GM04504 (cell line): ENCODE results near the gene SMOC2.

Source experiments
- DNase-seq: peaks from one replicate; pipeline ENCODE4 v3.0.0-alpha.2; 2012; ENCODE audit warnings: low read depth

SMOC2 gene, protein sequence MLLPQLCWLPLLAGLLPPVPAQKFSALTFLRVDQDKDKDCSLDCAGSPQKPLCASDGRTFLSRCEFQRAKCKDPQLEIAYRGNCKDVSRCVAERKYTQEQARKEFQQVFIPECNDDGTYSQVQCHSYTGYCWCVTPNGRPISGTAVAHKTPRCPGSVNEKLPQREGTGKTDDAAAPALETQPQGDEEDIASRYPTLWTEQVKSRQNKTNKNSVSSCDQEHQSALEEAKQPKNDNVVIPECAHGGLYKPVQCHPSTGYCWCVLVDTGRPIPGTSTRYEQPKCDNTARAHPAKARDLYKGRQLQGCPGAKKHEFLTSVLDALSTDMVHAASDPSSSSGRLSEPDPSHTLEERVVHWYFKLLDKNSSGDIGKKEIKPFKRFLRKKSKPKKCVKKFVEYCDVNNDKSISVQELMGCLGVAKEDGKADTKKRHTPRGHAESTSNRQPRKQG

DNA sequence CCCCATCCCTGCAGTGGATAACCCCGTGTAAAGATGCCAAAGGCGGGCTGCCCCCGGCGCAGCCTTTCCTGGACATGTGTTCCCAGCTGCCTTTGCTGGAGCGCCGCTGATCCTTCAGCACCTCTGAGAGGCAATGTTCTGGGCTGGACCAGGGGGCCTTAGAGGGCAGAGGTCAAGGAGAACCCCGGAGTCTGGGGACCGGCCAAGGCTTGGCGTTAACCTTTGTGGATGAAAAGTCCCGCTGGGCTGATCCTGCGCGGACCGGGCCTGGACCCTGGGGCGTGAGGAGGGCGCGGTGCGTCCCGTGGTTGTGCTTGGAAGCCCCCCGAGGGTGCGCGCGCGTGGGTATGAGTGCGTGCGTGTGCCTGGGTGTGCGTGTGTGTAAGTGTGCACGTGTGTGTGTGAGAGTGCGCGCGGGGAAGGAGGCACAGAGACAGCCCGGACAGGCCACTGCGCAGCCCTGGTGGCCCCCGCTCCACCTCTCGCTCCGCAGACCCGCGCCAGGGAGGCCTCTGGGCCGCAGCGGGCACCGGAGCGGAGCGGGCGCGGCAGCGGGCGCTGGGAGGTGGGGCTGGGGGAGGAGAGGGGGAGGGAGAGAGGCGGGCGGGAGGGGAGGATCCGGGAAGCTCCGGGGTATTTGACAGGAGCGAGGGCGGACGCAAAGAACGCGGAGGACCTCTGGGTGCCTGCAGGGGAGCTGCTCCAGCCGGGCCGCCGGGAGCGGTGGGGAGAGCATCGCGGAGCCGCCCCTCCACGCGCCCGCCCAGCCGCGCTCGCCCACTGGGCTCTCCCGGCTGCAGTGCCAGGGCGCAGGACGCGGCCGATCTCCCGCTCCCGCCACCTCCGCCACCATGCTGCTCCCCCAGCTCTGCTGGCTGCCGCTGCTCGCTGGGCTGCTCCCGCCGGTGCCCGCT is at the start of gene SMOC2:
TSS of gene SMOC2 (plus strand) at position 665 of the 914 bp plus-strand sequence. CDS start at position 852, 187 bp downstream.
- no peak for DNase-seq

DNA sequence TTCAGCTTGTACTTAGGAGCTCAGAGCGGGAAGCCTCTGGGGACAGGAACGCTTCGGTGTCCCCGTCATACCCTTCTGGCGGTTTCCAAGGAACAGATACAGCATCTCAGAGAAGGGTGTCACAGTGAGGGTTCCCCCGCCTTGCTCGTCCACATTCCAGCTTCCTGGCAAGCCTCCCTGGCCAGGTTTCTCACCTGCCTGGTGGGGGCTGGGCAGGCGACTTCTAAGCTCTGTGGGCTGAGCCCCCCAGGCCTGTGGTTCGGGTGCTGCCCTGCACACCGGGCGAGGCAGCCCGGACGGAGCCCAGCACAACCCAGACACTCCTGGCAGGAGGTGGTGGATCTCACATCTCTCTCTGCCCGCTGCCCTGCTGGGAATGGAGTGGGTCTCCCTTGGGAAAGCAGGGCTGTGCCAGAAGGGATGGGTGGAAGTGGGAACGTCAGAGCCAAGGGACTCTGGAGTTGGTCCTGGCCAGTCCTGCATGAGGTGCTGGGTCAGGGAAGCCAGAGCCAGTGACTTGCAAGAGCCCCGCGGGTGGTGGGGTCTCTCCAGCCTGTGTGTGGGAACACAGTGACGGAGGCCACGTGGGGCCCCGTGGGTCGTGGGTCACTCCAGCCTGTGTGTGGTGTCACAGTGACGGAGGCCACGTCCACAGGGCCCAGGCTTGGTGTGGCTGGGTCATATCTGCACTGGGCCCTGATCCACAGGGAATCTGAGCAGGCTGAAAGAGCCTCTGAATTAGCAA is 47.7 kb upstream of the SMOC2 start:
- DNase-seq: no peak

DNA sequence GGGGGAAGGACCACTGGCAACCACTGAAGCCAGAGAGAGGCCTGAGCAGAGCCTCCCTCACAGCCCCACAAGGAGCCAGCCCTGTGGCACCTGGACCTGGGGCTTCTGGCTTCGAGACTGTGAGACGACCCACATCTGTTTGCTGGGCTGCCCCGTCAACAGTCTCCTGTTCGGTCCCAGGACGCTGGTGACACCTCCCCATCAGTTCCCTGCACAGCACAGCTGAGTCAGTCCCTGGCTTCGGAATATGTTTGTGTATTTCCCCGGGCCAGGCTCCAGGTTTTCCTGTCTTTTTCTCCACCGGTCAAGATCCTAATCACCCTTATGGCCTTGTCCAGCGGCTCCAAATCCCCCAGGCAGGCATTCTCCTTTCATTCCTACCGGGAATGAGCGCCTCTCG is 46.4 kb upstream of the SMOC2 start:
- no peak for DNase-seq

DNA sequence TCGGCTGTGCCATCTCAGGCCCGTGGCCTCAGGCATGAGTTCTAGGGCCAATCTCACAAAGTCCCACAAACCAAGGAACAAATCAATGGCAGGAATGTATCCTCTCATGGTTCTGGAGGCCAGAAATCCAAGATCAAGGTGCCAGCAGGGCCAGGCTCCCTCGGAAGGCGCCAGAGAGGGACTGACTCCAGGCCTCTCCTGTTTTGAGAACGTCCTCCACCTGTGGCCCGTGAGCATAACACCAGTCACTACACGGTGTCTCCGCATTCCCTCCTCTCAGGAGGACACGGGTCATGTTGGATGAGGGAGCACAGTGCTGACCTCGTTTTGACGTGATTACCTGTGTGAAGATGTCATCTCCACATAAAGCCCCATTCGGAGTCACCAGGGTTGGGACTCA is 45.0 kb upstream of the SMOC2 start:
- no peak for DNase-seq

DNA sequence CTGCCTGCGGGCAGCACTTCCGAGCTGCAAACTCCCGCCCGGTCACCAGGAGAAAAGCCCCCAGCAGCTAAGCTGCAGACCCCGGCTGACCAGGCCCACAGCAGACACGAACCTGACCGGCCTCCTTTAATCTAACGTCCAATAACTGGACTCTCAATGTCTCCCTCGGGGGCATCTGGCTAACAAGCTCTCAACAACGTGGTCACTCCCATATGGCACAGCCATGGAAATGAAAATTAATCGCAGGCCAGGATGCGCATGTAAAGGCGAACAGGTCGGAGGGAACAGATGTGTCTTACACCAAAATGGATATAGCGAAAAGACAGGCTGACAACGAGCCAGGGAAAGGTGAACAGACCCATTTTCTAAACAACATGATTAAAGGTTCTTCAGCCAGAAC is 44.4 kb upstream of the SMOC2 start:
- no peak for DNase-seq

DNA sequence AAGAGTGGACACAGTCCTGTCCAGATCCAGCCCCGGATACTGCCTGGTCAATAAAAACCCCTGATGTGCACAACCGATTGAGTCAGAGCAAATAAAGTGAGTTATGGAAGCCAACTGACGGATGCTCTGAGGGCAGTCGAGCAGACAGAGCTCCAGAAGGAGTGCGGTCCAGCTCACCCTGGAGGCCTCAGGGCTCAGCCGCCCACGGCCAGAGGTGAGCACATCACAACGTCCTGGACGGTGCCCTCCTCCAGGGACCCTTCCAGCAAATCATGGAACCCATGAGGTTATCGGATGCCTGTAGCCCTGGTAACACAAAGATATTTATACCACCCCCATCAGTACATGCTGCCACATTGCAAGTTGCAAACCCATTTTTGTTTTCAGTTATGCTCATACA is 44.0 kb upstream of the SMOC2 start:
- DNase-seq: no peak

DNA sequence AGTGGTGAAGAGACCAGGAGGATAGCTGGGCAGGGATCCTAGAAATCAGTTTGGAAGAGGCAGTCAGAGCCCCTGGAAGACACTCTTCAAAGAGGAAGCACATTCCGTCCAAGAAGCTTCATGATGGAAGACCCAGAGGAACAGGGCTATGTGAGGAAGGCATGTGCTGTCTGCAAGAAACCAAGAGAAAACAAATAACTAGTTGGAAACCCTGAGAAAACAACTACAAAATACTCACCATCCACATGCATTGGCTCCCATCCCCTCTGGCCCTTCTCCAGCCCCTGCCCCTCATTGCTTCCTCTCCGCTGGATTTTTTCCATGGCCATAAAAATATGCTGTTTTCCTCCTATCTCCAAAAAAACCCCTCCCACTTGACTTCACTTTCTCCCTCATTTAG is 40.9 kb upstream of the SMOC2 start:
- no peak for DNase-seq

DNA sequence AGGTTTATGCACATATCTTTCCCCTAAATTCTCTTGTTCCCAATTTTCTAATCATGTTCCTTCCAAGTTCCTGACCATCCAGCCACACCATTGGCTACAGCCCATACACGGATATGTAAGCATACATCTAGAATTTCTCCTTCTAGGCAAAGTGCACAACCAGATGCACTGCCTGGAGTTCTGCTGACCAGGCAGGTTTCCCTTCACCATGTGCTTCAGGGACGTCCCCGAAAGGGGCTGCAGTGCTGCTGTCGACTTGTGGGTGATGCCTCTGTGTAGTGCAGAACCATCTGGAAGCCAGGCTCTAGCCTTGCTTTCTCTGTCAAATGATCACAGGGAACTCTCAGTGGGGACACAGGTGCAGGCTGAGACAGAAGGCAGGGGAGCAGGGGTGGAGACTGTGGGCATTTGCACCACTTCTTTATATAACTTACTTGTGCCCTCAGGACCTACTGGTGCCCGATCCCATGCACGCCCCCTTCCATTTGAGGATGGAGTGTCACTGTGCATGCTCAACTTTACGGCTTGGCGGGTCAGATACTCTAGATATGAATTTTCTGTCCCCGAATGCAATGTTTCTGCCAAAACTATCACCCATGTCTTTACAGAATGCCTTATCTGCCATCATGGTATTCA is 37.5 kb upstream of the SMOC2 start:
- DNase-seq: no peak

DNA sequence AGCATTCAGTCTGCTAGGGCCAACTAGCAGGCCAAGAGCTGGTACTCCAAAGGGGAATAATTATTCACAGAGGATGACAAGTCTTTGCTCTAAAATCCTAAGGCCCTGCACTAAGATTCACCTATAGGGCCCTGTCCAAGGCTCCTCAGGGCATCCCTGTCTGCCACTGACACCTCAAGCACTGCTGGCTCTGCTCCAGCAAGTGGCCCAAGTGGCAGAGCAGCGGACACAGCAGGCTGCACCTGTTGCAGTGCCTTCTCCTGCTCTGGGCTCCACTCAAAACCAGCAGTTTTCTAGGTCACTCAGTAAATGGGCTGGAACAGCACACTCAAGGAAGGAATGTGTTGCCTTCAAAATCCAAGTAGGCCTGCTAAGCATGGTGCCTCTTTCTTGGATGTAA is 36.4 kb upstream of the SMOC2 start:
- DNase-seq: no peak

DNA sequence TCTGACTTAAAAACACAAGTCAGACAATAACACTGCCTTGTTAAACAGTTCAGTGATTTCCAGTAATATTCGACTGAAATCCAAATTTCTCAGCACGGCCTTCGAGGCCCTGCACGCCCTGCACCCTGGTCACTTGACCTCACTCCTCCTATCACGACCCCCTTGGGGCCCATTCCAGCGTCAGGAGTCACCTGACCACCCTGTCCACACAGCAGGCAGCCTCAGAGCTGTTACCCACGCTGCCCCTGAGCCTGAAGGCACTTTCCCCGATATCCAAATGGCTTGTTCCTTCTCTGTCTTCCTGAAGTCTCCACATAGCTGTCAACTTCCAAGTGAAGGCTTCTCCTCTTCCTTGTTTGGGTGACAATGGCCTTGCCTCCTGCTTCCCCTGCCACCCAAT is 33.1 kb upstream of the SMOC2 start:
- DNase-seq: no peak

DNA sequence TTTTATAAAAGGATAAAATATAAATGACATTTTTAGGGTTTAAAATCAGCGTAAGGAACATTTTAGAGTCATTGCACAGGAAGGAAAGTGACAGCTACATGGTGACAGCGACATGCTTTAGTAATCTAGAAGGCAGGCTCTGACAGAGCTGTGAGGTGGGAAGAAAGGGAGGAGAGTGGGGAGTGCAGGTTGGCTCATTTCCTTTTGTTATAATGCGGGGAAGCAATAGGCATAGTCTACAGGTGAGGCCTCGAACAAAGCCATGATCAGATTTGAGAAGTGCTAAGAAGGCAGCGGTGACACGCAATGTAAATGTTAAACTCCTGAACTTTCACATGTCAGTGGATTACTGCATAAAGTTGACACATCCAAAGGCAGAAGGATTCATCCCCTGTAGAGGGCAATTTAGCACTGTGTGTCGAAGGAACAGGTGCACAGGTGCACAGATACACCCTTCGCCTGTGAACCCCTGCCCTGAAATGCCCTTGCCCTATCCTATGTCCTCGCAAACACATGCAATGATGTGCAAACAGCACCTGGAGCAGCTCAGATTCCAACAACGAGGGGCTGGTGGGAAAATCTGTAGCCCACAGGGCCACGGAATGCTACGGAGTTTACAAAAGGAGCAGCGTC is 32.4 kb upstream of the SMOC2 start:
- no peak for DNase-seq

DNA sequence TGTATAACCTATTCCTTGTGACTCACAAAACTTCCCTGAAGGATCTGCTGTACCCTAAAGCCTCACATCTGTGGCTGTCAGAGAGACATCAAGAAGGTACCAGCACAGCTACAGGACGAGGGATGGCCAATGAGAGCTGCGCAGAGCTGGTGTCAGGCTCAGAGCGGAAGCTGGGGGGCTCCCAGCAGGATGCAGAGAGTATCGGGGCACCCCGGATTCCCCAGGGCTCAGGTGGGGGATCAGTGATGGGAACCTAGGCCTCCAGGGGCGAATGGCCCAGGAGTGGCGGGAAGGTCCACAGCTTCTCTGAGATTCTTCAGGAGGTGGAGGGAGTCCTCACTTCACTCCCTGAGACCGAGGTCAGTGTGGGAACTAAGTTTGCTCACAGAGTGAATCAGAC is 30.9 kb upstream of the SMOC2 start:
- no peak for DNase-seq

DNA sequence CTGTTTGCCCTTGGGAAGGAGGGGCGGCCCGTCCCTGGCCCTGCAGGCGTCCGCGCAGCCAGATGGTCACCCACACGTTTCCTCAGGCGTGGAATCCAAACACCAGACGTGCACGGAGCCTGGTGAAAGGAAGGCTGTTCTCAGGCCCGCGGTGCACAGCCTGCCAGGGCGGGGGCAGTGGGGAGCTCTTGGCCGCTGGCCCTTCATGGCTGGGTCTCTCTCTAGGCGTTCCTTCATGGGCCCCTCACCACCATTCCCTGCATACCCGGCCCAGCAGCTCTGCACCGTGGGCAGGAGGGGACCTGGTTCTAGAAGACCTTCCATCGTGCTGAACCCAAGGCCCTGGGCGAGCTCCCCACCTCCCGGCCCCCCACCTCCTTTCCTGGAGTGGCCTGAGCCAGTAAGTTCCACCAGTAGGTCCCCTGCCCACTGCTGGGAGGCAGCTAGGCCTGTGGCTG is 30.4 kb upstream of the SMOC2 start:
- no peak for DNase-seq

DNA sequence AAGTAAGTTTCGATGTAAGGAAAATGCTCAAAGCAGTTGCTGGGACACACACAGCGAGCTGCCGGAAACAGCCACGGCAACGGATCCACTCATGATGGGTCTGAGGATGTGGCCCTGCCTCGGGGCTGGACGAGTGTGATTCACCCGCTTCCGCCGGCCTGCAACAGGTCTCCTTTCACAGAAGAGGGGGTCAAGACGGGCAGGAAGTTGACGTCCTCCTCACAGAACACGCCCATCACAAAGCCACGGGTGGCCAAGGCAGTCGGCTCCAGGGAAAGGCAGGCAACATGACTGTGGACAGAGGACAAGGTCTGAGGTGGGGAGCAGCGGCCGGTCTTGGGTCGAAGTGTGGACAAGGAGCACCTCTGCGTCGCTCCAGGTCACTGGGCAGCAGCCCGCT is 29.9 kb upstream of the SMOC2 start:
- DNase-seq: no peak

DNA sequence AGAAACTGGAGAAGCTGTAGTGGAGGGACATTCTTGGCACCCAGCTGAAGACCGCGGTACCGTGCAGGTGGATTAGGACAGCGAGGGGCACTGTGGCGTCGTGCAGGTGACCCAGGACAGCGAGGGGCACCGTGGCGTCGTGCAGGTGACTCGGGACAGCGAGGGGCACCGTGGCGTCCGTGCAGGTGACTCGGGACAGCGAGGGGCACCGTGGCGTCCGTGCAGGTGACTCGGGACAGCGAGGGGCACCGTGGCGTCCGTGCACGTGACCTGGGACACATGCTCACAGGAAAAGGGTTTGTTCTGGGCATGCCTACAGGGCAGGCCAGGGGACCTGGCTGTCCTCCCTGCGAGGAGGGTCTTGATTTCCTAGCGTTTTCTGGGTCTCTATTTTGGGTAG is 29.2 kb upstream of the SMOC2 start:
- no peak for DNase-seq

DNA sequence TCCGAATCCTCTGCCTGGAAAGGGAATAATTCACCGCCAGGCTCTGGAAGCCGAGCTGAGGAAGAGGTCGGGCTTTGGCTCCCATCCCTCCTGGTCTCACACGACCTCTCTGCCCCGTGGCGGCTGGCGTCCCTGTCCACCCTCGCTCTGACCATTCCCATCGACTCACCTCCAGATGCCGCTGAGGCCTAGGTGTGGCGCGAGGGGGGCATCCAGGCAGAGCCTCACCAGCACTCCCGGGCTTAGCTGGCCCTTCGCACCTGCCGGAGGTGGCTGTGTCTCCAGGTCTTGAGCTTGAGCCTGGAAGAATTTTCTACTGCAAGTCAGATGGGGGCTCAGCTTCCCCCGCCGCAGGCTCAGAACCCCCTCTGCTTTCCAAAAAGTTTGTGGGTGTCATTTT is 28.5 kb upstream of the SMOC2 start:
- DNase-seq: no peak

DNA sequence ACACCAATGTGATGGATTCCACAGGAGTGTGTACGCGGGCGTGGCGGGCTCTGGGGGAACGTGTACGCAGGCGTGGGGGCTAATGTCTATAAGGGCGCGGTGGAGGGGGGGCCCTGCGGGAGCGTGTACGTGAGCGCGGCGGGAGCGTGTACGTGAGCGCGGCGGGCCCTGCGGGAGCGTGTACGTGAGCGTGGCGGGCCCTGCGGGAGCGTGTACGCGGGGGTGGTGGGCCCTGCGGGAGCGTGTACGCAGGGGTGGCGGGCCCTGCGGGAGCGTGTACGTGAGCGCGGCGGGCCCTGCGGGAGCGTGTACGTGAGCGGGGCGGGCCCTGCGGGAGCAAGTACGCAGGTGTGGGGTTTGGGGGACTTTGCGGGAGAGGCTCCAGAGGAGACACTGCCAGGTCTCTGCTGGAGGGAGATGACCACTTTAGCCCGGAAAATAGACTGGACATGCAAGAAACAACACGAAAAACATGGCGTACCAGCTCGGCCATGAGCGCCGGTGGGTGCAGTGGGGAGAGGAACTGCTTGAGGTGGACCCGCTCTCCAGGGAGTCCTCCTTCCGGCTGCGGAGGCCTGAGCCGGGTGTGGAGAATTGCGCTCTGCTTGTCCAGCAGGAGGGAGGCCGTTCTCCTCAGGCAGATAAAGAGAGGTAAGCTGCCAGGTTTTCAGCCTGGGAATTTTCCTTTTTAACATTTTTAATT is 27.8 kb upstream of the SMOC2 start:
- no peak for DNase-seq

DNA sequence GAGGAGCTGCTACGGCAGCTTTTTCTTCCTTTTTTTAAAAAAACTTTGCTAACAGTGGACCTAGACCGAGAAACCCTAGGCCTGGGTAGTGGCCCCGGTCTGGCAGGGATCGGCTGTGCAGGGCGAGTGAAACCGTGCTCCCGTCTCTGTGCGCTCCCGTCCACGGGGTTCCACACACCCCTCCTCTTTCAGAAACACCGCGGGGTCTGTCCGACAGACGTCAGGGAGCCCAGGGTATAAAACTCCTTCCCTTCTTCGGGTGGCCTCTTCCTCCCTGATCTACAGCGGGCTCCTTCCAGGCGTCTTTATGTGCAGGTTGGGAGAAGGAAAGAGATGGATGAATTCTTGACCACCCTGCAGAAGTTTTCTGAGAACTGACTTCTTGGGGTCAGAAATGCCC is 27.1 kb upstream of the SMOC2 start:
- no peak for DNase-seq

DNA sequence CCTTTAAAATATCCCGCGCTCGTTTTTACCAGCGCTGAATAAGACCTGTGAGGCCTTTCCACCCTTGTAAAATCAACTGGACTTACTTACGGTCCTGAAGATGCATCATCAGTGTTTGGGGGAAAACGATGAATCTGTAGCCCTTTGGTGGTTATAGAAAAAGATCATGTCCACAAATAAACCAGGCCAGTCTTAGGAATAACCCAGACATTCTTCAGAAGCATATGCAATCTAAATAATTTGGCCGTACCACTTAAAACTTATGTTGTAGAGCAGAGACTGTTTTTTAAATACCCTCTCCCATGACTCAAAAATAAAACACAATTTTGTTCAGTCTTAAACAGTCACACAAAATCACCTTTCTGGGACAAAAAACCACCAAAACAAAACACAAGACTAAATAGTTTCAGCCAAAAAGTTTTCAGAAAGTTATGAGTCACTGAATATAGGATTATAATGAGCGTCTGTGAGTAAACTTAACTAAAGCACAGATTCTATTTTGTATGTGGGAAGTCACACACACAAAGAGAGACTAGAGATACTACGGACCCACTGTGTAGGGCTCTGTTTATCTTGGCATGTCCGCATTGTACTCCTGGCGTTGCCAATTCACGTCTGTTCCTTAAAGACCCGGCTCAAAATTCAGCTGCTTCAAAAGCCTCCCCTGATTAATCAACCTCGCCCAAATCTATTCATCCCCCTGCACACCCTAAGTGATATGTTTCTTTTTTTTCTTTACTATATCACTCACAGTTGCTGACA is 26.5 kb upstream of the SMOC2 start:
- no peak for DNase-seq
